ENCODE data around the gene VPS26A.
"Not testable (repeated sequence)": the region's sequence is repeated elsewhere in the genome, so short reads cannot be mapped to it uniquely, and the experiment has no call there.

Gene VPS26A

GRCh38 chr10:69103784-69104183, 20.2 kb upstream of the VPS26A start:
- no peak for DNase-seq (ENCODE audit: low read depth)

GRCh38 chr10:69104994-69105790, 18.8 kb upstream of the VPS26A start:
- no peak for DNase-seq (ENCODE audit: low read depth)

GRCh38 chr10:69107176-69107490, 16.8 kb upstream of the VPS26A start:
- no peak for DNase-seq (ENCODE audit: low read depth)

- no peak for DNase-seq (ENCODE audit: low read depth)
These were observed 16.3 kb upstream of the VPS26A start for GRCh38 chr10:69107699-69108098.

GRCh38 chr10:69119896-69120295, 4.1 kb upstream of the VPS26A start:
- DNase-seq (ENCODE audit: low read depth) = no peak

- no peak for DNase-seq (ENCODE audit: low read depth)
These were observed 652 bp upstream of the VPS26A start for GRCh38 chr10:69123306-69123746.

- DNase-seq (ENCODE audit: low read depth) = peak; percentile 22
These were observed 738 bp downstream of the VPS26A start for GRCh38 chr10:69124563-69125268.

- no peak for DNase-seq (ENCODE audit: low read depth)
These were observed 1.6 kb downstream of the VPS26A start for GRCh38 chr10:69125554-69125953.

- no peak for DNase-seq (ENCODE audit: low read depth)
These were observed 6.3 kb downstream of the VPS26A start for GRCh38 chr10:69130251-69130650.

GRCh38 chr10:69139961-69140360, 16.0 kb downstream of the VPS26A start:
- no peak for DNase-seq (ENCODE audit: low read depth)

- no peak for DNase-seq (ENCODE audit: low read depth)
These were observed 17.3 kb downstream of the VPS26A start for GRCh38 chr10:69141304-69141703.

- DNase-seq (ENCODE audit: low read depth) = not testable (repeated sequence)
These were observed 18.1 kb downstream of the VPS26A start for GRCh38 chr10:69142074-69142473.

GRCh38 chr10:69142983-69143382, 19.0 kb downstream of the VPS26A start:
- no peak for DNase-seq (ENCODE audit: low read depth)

GRCh38 chr10:69145329-69145728, 21.4 kb downstream of the VPS26A start:
- DNase-seq (ENCODE audit: low read depth) = no peak

GRCh38 chr10:69145864-69146263, 21.9 kb downstream of the VPS26A start:
- no peak for DNase-seq (ENCODE audit: low read depth)

- DNase-seq (ENCODE audit: low read depth) = no peak
These were observed 22.8 kb downstream of the VPS26A start for GRCh38 chr10:69146759-69147158.

GRCh38 chr10:69151984-69152383, 28.0 kb downstream of the VPS26A start:
- no peak for DNase-seq (ENCODE audit: low read depth)

- no peak for DNase-seq (ENCODE audit: low read depth)
These were observed 29.2 kb downstream of the VPS26A start for GRCh38 chr10:69153227-69153626.

GRCh38 chr10:69160809-69161241, 36.8 kb downstream of the VPS26A start:
- no peak for DNase-seq (ENCODE audit: low read depth)

- no peak for DNase-seq (ENCODE audit: low read depth)
These were observed 44.5 kb downstream of the VPS26A start for GRCh38 chr10:69168493-69168892.

- DNase-seq (ENCODE audit: low read depth) = no peak
These were observed 48.4 kb downstream of the VPS26A start for GRCh38 chr10:69172241-69172982.

GRCh38 chr10:69175326-69175725, 51.3 kb downstream of the VPS26A start:
- DNase-seq (ENCODE audit: low read depth) = not testable (repeated sequence)

GRCh38 chr10:69176823-69177222, 52.8 kb downstream of the VPS26A start:
- DNase-seq (ENCODE audit: low read depth) = no peak

Measured in stimulated activated CD8-positive, alpha-beta memory T cell treated with anti-CD3 and anti-CD28 coated beads, Interleukin-12 subunit alpha, Interleukin-12 subunit beta, amount 100 ng/mL, for 4 hours (primary cell).